Thymus (tissue), 11 donors: Measurements from ENCODE around the gene CYP2W1. TPM values are rescaled to one million over a fixed set of nuclear protein-coding genes. Genes with fewer than 3 reads are reported as not detected.

Experiments used
- DNase-seq, 9 donors: peaks; one replicate each; pipeline ENCODE4 v3.0.0-alpha.2; 2013; ENCODE audit warnings: low spot score in 9 of 9, low read depth in 6 of 9, missing footprints in 1 of 9
- H3K27ac ChIP-seq, 2 donors: one replicate each; pipeline ENCODE4 v1.5.1; 2013; ENCODE audit warnings: control low read depth in 1 of 2, low read depth in 1 of 2, low read length in 1 of 2, mild to moderate bottlenecking in 1 of 2, moderate library complexity in 1 of 2
- H3K27me3 ChIP-seq, 2 donors: one replicate each; pipeline ENCODE4 v1.5.1; 2013; ENCODE audit warnings: low read length in 1 of 2; ENCODE audit not compliant: control insufficient read depth in 2 of 2, insufficient read depth in 1 of 2
- H3K36me3 ChIP-seq, 2 donors: one replicate each; pipeline ENCODE4 v1.5.1; 2013; ENCODE audit warnings: low read length in 1 of 2, mild to moderate bottlenecking in 1 of 2, moderate library complexity in 1 of 2; ENCODE audit not compliant: control insufficient read depth in 2 of 2, insufficient read depth in 2 of 2
- H3K4me1 ChIP-seq, 2 donors: one replicate each; pipeline ENCODE4 v1.5.1; 2013; ENCODE audit warnings: low read length in 2 of 2; ENCODE audit not compliant: control insufficient read depth in 2 of 2, insufficient read depth in 2 of 2
- H3K4me3 ChIP-seq, 2 donors: one replicate each; pipeline ENCODE4 v1.5.1; 2013; ENCODE audit warnings: low read length in 2 of 2, control low read depth in 1 of 2, mild to moderate bottlenecking in 1 of 2
- H3K9me3 ChIP-seq, 2 donors: one replicate each; pipeline ENCODE4 v1.5.1; 2013; ENCODE audit warnings: low read length in 1 of 2, mild to moderate bottlenecking in 1 of 2; ENCODE audit not compliant: control insufficient read depth in 2 of 2, insufficient read depth in 1 of 2
- WGBS: extraction: QIAGEN DNeasy Blood & Tissue Kit; methylation state at CpG from one replicate; pipeline ENCODE4 v1.1.7; 2013; 5-methylcytosine and 5-hydroxymethylcytosine counted together
- polyA plus RNA-seq: library from polyadenylated mRNA; stranded (reverse); fragments of 200-250 nt; gene quantifications from one replicate; pipeline ENCODE4 v1.2.3, GENCODE V29; 2013
- total RNA-seq: library from RNA; stranded (reverse); fragments of 120-200 nt; gene quantifications from one replicate; pipeline ENCODE4 v1.2.4, GENCODE V29; 2013
- donor health status: healthy.

The CYP2W1 gene
- total and polyA plus RNA-seq, 2 donors, result 0.09 to 0.48 TPM

GRCh38 chr7:1019255-1019785, 36.3 kb downstream of the CYP2W1 start:
- H3K9me3 ChIP-seq, result peaks cover 6 to 25% of the 10 kb centered on the region in 2 donors
- no peak overlapping the region for H3K4me3 ChIP-seq
- no peak overlapping the region for H3K27ac ChIP-seq
- H3K36me3 ChIP-seq, result peaks cover 0 to 5% of the 10 kb centered on the region in 2 donors
- WGBS, result 98% methylated on average over 14 of the region's 14 CpGs
- H3K27me3 ChIP-seq, result no peaks in the 10 kb centered on the region
- peaks cover 0 to 8% of the 10 kb centered on the region in 2 donors for H3K4me1 ChIP-seq
- no peak for DNase-seq

GRCh38 chr7:1019789-1020610, 37.0 kb downstream of the CYP2W1 start:
- Histone ChIP-seq H3K27me3 (no peaks in the 10 kb centered on the region), H3K27ac (no peak overlapping the region), H3K36me3 (peaks cover 0 to 5% of the 10 kb centered on the region in 2 donors), H3K4me1 (peaks cover 0 to 14% of the 10 kb centered on the region in 2 donors), H3K9me3 (peaks cover 6 to 25% of the 10 kb centered on the region in 2 donors), H3K4me3 (no peak overlapping the region)
- 98% methylated on average over 42 of the region's 42 CpGs for WGBS
- no peak for DNase-seq

- Histone ChIP-seq H3K4me3 (no peak overlapping the region), H3K36me3 (peaks cover 0 to 5% of the 10 kb centered on the region in 2 donors), H3K27ac (no peak overlapping the region), H3K4me1 (peaks cover 0 to 16% of the 10 kb centered on the region in 2 donors), H3K9me3 (peaks cover 6 to 25% of the 10 kb centered on the region in 2 donors), H3K27me3 (peaks cover 0 to 2% of the 10 kb centered on the region in 2 donors)
- 97% methylated on average over 7 of the region's 7 CpGs for WGBS
- DNase-seq, result no peak
Observed at GRCh38 chr7:1020849-1021251, 37.9 kb downstream of the CYP2W1 start.

- Histone ChIP-seq H3K9me3 (peaks cover 6 to 25% of the 10 kb centered on the region in 2 donors), H3K27ac (no peak overlapping the region), H3K4me3 (no peak overlapping the region), H3K36me3 (peaks cover 0 to 5% of the 10 kb centered on the region in 2 donors), H3K27me3 (peaks cover 0 to 6% of the 10 kb centered on the region in 2 donors), H3K4me1 (peaks cover 0 to 20% of the 10 kb centered on the region in 2 donors)
- 97% methylated on average over 7 of the region's 7 CpGs for WGBS
- DNase-seq, result no peak
Observed at GRCh38 chr7:1021366-1021765, 38.4 kb downstream of the CYP2W1 start.

- Histone ChIP-seq H3K27me3 (peaks cover 0 to 11% of the 10 kb centered on the region in 2 donors), H3K36me3 (peaks cover 0 to 5% of the 10 kb centered on the region in 2 donors), H3K4me1 (peaks cover 0 to 20% of the 10 kb centered on the region in 2 donors), H3K9me3 (peaks cover 6 to 25% of the 10 kb centered on the region in 2 donors), H3K4me3 (no peak overlapping the region), H3K27ac (no peak overlapping the region)
- DNase-seq, result no peak
- 95% methylated on average over 25 of the region's 25 CpGs for WGBS
Observed at GRCh38 chr7:1021931-1022330, 39.0 kb downstream of the CYP2W1 start.

DNA sequence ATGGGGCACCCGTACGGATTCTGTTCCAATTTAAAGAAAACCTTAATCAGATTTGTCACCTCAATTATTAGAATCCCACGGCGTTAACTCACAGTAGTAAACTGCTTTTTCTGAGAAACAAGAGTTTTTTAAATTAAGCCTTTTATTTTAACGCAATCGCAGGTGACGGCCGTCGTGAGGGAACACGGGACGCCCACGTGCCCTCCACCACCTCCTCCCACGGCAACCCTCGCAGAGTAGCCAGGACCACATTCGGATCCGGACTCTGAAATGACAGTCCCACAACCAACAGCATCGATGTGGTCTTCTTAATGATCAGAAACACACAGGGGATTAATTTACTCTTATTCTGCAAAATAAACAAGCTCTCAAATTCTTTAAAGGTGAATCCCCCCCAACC, 39.4 kb downstream of the CYP2W1 start:
- H3K36me3 ChIP-seq, result peaks cover 0 to 5% of the 10 kb centered on the region in 2 donors
- WGBS, result 99% methylated on average over 17 of the region's 17 CpGs
- no peak for DNase-seq

DNA sequence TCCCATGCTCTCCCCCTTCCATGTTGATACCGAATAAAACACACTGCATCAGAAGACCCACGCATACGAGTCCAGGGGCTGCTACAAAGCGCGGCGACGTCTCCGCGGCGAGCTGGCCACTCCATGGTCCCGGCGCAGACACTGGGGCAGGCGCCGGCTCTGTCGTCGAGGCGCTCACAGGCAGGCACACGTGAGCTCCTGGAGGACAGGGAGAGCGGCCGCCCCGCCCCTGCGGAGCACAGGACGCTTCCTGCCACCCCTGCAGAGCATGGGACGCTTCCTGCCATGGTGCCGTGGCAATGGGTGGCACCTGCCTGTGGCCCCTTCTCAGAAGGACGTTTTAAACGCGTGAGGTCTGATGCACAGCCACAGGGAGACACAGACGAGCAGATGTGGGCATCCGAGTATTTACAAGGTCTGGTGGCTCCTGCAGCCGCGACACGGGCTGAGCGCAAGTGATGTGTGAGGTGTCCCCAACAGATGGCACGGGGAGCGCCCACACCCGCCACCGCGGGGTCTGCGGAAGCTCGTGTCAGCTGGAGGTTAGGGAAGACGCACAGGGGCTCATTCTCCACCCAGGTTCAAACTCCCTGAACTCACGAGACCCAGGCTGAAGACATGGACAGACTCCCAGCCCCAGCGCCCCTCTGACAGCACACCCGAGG, 40.0 kb downstream of the CYP2W1 start:
- H3K36me3 ChIP-seq, result peaks cover 0 to 5% of the 10 kb centered on the region in 2 donors
- no peak overlapping the region for H3K4me3 ChIP-seq
- peaks cover 6 to 25% of the 10 kb centered on the region in 2 donors for H3K9me3 ChIP-seq
- WGBS, result 94% methylated on average over 45 of the region's 45 CpGs
- no peak for DNase-seq
- H3K4me1 ChIP-seq, result peaks cover 0 to 20% of the 10 kb centered on the region in 2 donors
- H3K27me3 ChIP-seq, result peaks cover 6 to 20% of the 10 kb centered on the region in 2 donors
- H3K27ac ChIP-seq, result no peak overlapping the region

More for the DNA sequence above, 39.4 kb downstream of the CYP2W1 start:
- H3K27ac ChIP-seq, result no peak overlapping the region
- peaks cover 0 to 20% of the 10 kb centered on the region in 2 donors for H3K4me1 ChIP-seq
- H3K4me3 ChIP-seq, result no peak overlapping the region
- H3K27me3 ChIP-seq, result peaks cover under 1 to 16% of the 10 kb centered on the region in 2 donors
- peaks cover 6 to 25% of the 10 kb centered on the region in 2 donors for H3K9me3 ChIP-seq

DNA sequence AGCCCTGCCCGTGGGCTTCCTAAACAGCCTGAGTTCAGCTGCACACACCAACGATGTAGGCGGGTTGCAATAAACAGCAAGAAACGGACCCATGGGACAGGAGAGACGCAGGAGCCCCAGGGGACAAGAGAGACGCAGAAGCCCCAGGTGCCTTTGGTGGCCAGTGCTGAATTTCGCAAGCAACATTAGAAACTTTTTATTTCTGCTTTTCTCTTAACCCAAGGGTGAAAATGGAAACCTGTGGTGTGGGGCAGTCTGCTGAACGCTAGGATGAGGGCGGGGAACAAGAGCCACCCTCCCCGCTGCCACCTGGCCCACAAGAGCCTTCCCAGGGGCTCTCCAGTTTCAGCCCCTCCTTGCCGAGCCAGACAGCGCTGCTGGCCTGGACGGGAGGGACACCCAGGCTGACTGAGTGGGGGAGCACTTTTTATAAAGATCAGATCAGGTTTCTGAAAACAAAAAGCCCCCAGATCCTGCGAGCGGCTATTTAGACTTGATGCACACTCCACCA, 41.4 kb downstream of the CYP2W1 start:
- Histone ChIP-seq H3K4me3 (no peak overlapping the region), H3K27me3 (peaks cover 17 to 34% of the 10 kb centered on the region in 2 donors), H3K9me3 (peaks cover 6 to 25% of the 10 kb centered on the region in 2 donors), H3K27ac (no peak overlapping the region), H3K36me3 (peaks cover 0 to 5% of the 10 kb centered on the region in 2 donors), H3K4me1 (peaks cover 0 to 24% of the 10 kb centered on the region in 2 donors)
- WGBS, result 77% methylated on average over 15 of the region's 15 CpGs
- no peak for DNase-seq
